ENCODE results near the gene CRB1. TPM values are rescaled to one million over a fixed set of nuclear protein-coding genes. Genes with fewer than 3 reads are reported as not detected.

CRB1 gene
- total RNA-seq, 3 donors from 2014 or later (not counting 1 experiment from before 2014, with no cell fraction given) = 0.36 to 0.83 TPM; not detected in 1

- Mint-ChIP-seq H3K9me3 (no peaks in the 10 kb centered on the region), H3K4me3 (no peak overlapping the region), H3K36me3 (no peaks in the 10 kb centered on the region), H3K27me3 (ENCODE audit: low read depth in 2 of 2) (peaks cover 6 to 32% of the 10 kb centered on the region in 2 donors), H3K27ac (no peak overlapping the region), H3K4me1 (no peaks in the 10 kb centered on the region)
- Histone ChIP-seq H3K27ac (ENCODE audit: low read length) (no peak overlapping the region), H3K36me3 (ENCODE audit: control insufficient read depth, insufficient read depth, low read length) (no peaks in the 10 kb centered on the region), H3K27me3 (ENCODE audit: control insufficient read depth, insufficient read depth, low read length) (no peaks in the 10 kb centered on the region), H3K4me3 (ENCODE audit: low read length) (no peak overlapping the region), H3K9me3 (ENCODE audit: control insufficient read depth, insufficient read depth, low read length) (no peaks in the 10 kb centered on the region), H3K4me1 (ENCODE audit: control insufficient read depth, insufficient read depth, low read length) (no peaks in the 10 kb centered on the region)
- TF ChIP-seq CTCF (IDR thresholded peaks at IDR 0.05) = no peak
- DNase-seq (no peak), ATAC-seq (no peak)
- intact Hi-C loops (cut with micrococcal nuclease) = no loop called here
These were observed 4.7 kb downstream of the CRB1 start for GRCh38 chr1:197272791-197273190.

GRCh38 chr1:197277166-197277565 is 9.1 kb downstream of the CRB1 start:
- WGBS (ENCODE audit: insufficient coverage) = 97% methylated on average over 3 of the region's 3 CpGs
- H3K36me3 Mint-ChIP-seq = no peaks in the 10 kb centered on the region

GRCh38 chr1:197284325-197284724 is 16.3 kb downstream of the CRB1 start:
- Mint-ChIP-seq H3K27ac (no peak overlapping the region), H3K4me1 (peaks cover 0 to 5% of the 10 kb centered on the region in 2 donors), H3K36me3 (no peaks in the 10 kb centered on the region), H3K4me3 (no peak overlapping the region), H3K27me3 (ENCODE audit: low read depth in 2 of 2) (peaks cover 12 to 16% of the 10 kb centered on the region in 2 donors), H3K9me3 (no peaks in the 10 kb centered on the region)
- H3K4me3 ChIP-seq (ENCODE audit: low read length) = no peak overlapping the region
- intact Hi-C loops (cut with micrococcal nuclease) = no loop called here
- H3K27ac ChIP-seq (ENCODE audit: low read length) = no peak overlapping the region
- WGBS (ENCODE audit: insufficient coverage) = 82% methylated on average over 3 of the region's 3 CpGs
- ATAC-seq (no peak), DNase-seq (no peak)
- no peaks in the 10 kb centered on the region for H3K9me3 ChIP-seq (ENCODE audit: control insufficient read depth, insufficient read depth, low read length)
- no peaks in the 10 kb centered on the region for H3K4me1 ChIP-seq (ENCODE audit: control insufficient read depth, insufficient read depth, low read length)
- H3K36me3 ChIP-seq (ENCODE audit: control insufficient read depth, insufficient read depth, low read length) = no peaks in the 10 kb centered on the region
- no peak for TF ChIP-seq CTCF (IDR thresholded peaks at IDR 0.05)
- no peaks in the 10 kb centered on the region for H3K27me3 ChIP-seq (ENCODE audit: control insufficient read depth, insufficient read depth, low read length)

More at GRCh38 chr1:197277166-197277565, 9.1 kb downstream of the CRB1 start:
- no peak for TF ChIP-seq CTCF (IDR thresholded peaks at IDR 0.05)
- Mint-ChIP-seq H3K27ac (no peak overlapping the region), H3K9me3 (no peaks in the 10 kb centered on the region), H3K4me1 (no peaks in the 10 kb centered on the region), H3K27me3 (ENCODE audit: low read depth in 2 of 2) (peaks cover 14 to 31% of the 10 kb centered on the region in 2 donors), H3K4me3 (no peak overlapping the region)
- Histone ChIP-seq H3K4me1 (ENCODE audit: control insufficient read depth, insufficient read depth, low read length) (no peaks in the 10 kb centered on the region), H3K36me3 (ENCODE audit: control insufficient read depth, insufficient read depth, low read length) (no peaks in the 10 kb centered on the region), H3K27ac (ENCODE audit: low read length) (no peak overlapping the region), H3K4me3 (ENCODE audit: low read length) (no peak overlapping the region), H3K27me3 (ENCODE audit: control insufficient read depth, insufficient read depth, low read length) (no peaks in the 10 kb centered on the region), H3K9me3 (ENCODE audit: control insufficient read depth, insufficient read depth, low read length) (no peaks in the 10 kb centered on the region)
- no peak for DNase-seq
- ATAC-seq = no peak
- intact Hi-C loops (cut with micrococcal nuclease) = no loop called here

- no peak for DNase-seq
- Histone ChIP-seq H3K4me1 (ENCODE audit: control insufficient read depth, insufficient read depth, low read length) (no peaks in the 10 kb centered on the region), H3K4me3 (ENCODE audit: low read length) (no peak overlapping the region), H3K27ac (ENCODE audit: low read length) (no peak overlapping the region), H3K27me3 (ENCODE audit: control insufficient read depth, insufficient read depth, low read length) (no peaks in the 10 kb centered on the region), H3K36me3 (ENCODE audit: control insufficient read depth, insufficient read depth, low read length) (no peaks in the 10 kb centered on the region), H3K9me3 (ENCODE audit: control insufficient read depth, insufficient read depth, low read length) (no peaks in the 10 kb centered on the region)
- H3K36me3 Mint-ChIP-seq = no peaks in the 10 kb centered on the region
- peaks cover 0 to 5% of the 10 kb centered on the region in 2 donors for H3K4me1 Mint-ChIP-seq
- no peaks in the 10 kb centered on the region for H3K9me3 Mint-ChIP-seq
- H3K4me3 Mint-ChIP-seq = no peak overlapping the region
- H3K27me3 Mint-ChIP-seq (ENCODE audit: low read depth in 2 of 2) = peaks cover 11 to 16% of the 10 kb centered on the region in 2 donors
- 85% methylated on average over 1 of the region's 2 CpGs for WGBS (ENCODE audit: insufficient coverage)
- TF ChIP-seq CTCF (IDR thresholded peaks at IDR 0.05) = no peak
- no peak for ATAC-seq
- intact Hi-C loops (cut with micrococcal nuclease) = no loop called here
- H3K27ac Mint-ChIP-seq = no peak overlapping the region
These were observed 16.9 kb downstream of the CRB1 start for GRCh38 chr1:197284966-197285365.

Measured in natural killer cell (primary cell).